ENCODE data around the gene RASA3.

RASA3 gene

DNA sequence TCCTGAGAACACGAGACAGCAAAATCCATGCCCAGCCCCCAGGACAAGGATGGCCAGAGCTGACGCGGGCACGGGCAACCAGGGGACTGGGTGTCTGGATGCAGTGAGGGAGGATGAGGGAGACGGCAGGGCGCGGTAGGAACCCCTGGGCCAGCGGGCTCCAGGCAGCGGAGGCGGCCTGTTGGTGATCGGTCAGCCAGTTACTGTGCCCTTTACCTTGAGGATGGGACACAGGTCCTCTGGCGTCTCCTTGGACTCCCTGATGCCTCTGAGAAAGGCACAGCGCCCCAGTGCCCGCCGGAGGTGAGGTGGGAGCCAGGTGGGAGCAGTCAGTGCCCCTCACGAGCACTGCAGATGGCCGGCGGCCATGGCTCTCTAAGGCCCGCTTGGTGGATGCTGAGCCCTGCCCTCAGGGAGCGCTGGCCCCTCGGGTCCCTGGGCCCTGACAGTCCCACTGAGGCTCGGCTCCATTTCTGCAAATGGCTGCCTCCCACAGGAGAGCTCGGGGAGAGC, 189.8 kb downstream of the RASA3 start:
- no peak for TF ChIP-seq CTCF (IDR thresholded peaks at IDR 0.05; ENCODE audit: low read depth, low read length)
- no peak for DNase-seq (ENCODE audit: extremely low read depth, low read depth)

GRCh38 chr13:113941571-113942191, 190.7 kb downstream of the RASA3 start:
- no peak for TF ChIP-seq CTCF (IDR thresholded peaks at IDR 0.05; ENCODE audit: low read depth, low read length)
- DNase-seq (ENCODE audit: extremely low read depth, low read depth): no peak

- TF ChIP-seq CTCF (IDR thresholded peaks at IDR 0.05; ENCODE audit: low read depth, low read length): no peak
- no peak for DNase-seq (ENCODE audit: extremely low read depth, low read depth)
These were observed 192.5 kb downstream of the RASA3 start for GRCh38 chr13:113939944-113940297.

GRCh38 chr13:113939129-113939943, 193.1 kb downstream of the RASA3 start:
- DNase-seq (ENCODE audit: extremely low read depth, low read depth): no peak
- TF ChIP-seq CTCF (IDR thresholded peaks at IDR 0.05; ENCODE audit: low read depth, low read length): no peak

DNA sequence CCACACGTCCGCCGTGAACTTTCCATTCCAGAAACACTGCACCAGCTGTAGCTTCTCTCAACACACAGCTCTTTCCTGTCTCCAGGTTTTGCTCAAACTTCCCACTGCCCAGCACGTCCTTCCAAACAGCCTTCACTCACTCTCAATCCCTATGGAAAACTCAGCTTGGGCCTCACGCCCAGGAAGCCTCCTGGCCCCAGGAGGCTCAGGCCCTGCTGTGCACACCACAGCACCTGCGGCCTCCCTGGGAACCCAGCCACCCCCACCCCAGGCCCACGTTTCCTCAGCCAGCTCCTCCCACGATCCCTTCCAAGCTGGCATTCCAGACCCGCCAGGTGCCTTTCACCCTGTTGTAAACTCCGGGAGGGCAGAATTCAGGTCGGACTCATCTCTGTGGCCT, 193.7 kb downstream of the RASA3 start:
- DNase-seq (ENCODE audit: extremely low read depth, low read depth): no peak
- no peak for TF ChIP-seq CTCF (IDR thresholded peaks at IDR 0.05; ENCODE audit: low read depth, low read length)

DNA sequence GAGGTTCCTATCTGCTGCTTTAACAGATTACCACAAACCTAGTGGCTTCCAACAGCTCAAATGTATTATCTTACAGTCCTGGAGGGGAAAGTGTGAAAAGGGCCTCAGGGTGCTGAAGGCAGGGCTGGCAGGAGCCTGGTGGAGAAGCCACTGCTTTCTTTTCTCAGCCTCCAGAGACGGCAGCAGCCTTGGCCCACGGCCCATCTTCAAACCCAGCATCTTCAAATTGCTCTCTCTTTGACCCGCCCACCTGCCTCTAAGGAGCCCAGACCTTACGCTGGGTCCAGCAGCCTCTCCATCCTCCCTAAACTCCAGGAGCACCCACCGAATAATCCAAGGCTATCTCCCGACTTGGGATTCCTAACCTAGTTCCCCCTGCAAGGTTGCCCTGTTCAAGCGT, 194.2 kb downstream of the RASA3 start:
- TF ChIP-seq CTCF (IDR thresholded peaks at IDR 0.05; ENCODE audit: low read depth, low read length): no peak
- DNase-seq (ENCODE audit: extremely low read depth, low read depth): no peak

- no peak for DNase-seq (ENCODE audit: extremely low read depth, low read depth)
- TF ChIP-seq CTCF (IDR thresholded peaks at IDR 0.05; ENCODE audit: low read depth, low read length): no peak
These were observed 194.8 kb downstream of the RASA3 start for GRCh38 chr13:113937527-113938180.

Data from AG09319 (cell line).